HepG2 (cell line): ENCODE measurements around the gene WIZ.

ENCODE experiments used
- CEBPB ChIP-seq: IDR thresholded peaks from 2 replicates; pipeline ENCODE4 v1.6.1; 2011; ENCODE audit warnings: low read depth, low read length, improper control_type of control experiment, borderline replicate concordance
- CTCF ChIP-seq: sonication (generic); formaldehyde crosslinking; IDR thresholded peaks from 2 replicates; pipeline ENCODE4 v1.5.0; 2020; ENCODE audit warnings: mild to moderate bottlenecking, missing genetic modification reagents, moderate library complexity
- EP300 ChIP-seq, 3 experiments: sonication (generic) in 1 of 3; formaldehyde crosslinking in 1 of 3; IDR thresholded peaks; 2 replicates each; pipeline versions ENCODE4 v1.5.1 to v1.6.1; 2011 to 2020; ENCODE audit warnings: low read depth in 2 of 3, low read length in 2 of 3, borderline replicate concordance in 1 of 3, improper control_type of control experiment in 1 of 3, mild to moderate bottlenecking in 1 of 3, missing genetic modification reagents in 1 of 3, moderate library complexity in 1 of 3
- FOSL2 ChIP-seq: sonication (generic); formaldehyde crosslinking; IDR thresholded peaks from 2 replicates; pipeline ENCODE4 v1.4.0; 2020; ENCODE audit warnings: missing genetic modification reagents
- HDAC2 ChIP-seq: sonication (generic); formaldehyde crosslinking; IDR thresholded peaks from 2 replicates; pipeline ENCODE4 v1.4.0; 2020; ENCODE audit warnings: missing genetic modification reagents
- IRF1 ChIP-seq: sonication (generic); formaldehyde crosslinking; IDR thresholded peaks from 2 replicates; pipeline ENCODE4 v1.4.0; 2020; ENCODE audit warnings: low read depth, mild to moderate bottlenecking, missing genetic modification reagents
- NFE2L2 ChIP-seq: fragments of 150-350 bp; IDR thresholded peaks from 2 replicates; pipeline ENCODE4 v1.6.1; 2014; ENCODE audit warnings: low read length
- SMC3 ChIP-seq: IDR thresholded peaks from 2 replicates; pipeline ENCODE4 v1.6.1; 2011; ENCODE audit warnings: low read length, improper control_type of control experiment
- STAG1 ChIP-seq: sonication (generic); formaldehyde crosslinking; IDR thresholded peaks from 2 replicates; pipeline ENCODE4 v1.4.0; 2020; ENCODE audit warnings: missing genetic modification reagents
- TMF1 ChIP-seq: sonication (generic); formaldehyde crosslinking; IDR thresholded peaks from 2 replicates; pipeline ENCODE4 v1.8.1; 2022; ENCODE audit warnings: low read depth, missing genetic modification reagents
- YY1 ChIP-seq: IDR thresholded peaks from 2 replicates; pipeline ENCODE4 v1.6.1; 2011; ENCODE audit warnings: low read length, low read depth, moderate library complexity, mild to moderate bottlenecking; ENCODE audit not compliant: insufficient read depth, insufficient replicate concordance
- ZNF24 ChIP-seq: fragments of 450-650 bp; IDR thresholded peaks from 2 replicates; pipeline ENCODE4 v1.6.1; 2017; ENCODE audit warnings: antibody characterized with exemption, mild to moderate bottlenecking
- ZNF512 ChIP-seq: sonication (generic); formaldehyde crosslinking; IDR thresholded peaks from 2 replicates; pipeline ENCODE4 v1.4.0; 2020; ENCODE audit warnings: mild to moderate bottlenecking, missing genetic modification reagents
- TF ChIP-seq, protein P1 (sequence below): sonication (generic); formaldehyde crosslinking; IDR thresholded peaks from 2 replicates; pipeline ENCODE4 v1.8.0; 2022; ENCODE audit warnings: low read depth, missing genetic modification reagents

DNA sequence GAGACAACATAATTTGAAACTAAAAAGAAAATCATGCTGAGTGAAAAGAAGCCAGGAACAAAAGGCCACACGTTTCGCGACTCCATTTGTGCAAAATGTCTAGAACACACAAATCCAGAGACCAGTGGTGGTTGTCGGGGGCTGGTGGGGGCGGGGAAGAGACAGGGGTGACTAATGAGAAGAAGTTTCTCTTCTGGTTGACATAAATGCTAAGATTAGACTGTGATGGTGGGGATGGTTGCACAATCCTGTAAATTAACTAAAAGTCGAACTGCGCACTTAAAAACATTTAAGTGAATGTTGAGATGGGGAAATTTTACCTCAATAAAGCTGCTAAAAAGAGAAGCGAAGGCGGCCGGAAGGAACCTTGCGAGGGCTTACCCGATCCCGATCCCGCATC, 77.3 kb downstream of the WIZ start:
- TF ChIP-seq TMF1 (CRISPR knock-in tag) (no peak), ZNF512 (CRISPR knock-in tag) (no peak), ZNF24 (no peak), EP300 (IDR thresholded peaks at IDR 0.05; ENCODE audit: low read depth in 2 of 2, low read length in 2 of 2) (no peak), EP300 (CRISPR knock-in tag; IDR thresholded peaks at IDR 0.05; ENCODE audit: borderline replicate concordance) (no peak), HDAC2 (CRISPR knock-in tag) (no peak), CEBPB (no peak), IRF1 (CRISPR knock-in tag) (no peak), CTCF (CRISPR knock-in tag) (no peak), SMC3 (no peak), FOSL2 (no peak), STAG1 (no peak), YY1 (no peak), NFE2L2 (no peak)
- TF ChIP-seq, protein P1, sequence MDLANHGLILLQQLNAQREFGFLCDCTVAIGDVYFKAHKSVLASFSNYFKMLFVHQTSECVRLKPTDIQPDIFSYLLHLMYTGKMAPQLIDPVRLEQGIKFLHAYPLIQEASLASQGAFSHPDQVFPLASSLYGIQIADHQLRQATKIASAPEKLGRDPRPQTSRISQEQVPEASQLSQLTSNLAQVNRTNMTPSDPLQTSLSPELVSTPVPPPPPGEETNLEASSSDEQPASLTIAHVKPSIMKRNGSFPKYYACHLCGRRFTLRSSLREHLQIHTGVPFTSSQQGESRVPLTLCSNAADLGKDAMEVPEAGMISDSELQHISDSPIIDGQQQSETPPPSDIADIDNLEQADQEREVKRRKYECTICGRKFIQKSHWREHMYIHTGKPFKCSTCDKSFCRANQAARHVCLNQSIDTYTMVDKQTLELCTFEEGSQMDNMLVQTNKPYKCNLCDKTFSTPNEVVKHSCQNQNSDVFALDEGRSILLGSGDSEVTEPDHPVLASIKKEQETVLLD (CRISPR knock-in tag), result no peak
